Thoracic aorta (tissue), 2 donors: ENCODE data around the gene TOM1. TPM values are rescaled to one million over a fixed set of nuclear protein-coding genes. Genes with fewer than 3 reads are reported as not detected.

Source experiments
- ATAC-seq: fragments of 150-250 bp; one replicate; pipeline ENCODE4 v1.8.0; 2017; ENCODE audit warnings: low read depth; ENCODE audit not compliant: insufficient number of reproducible peaks, low FRiP score
- DNase-seq: peaks from one replicate; pipeline ENCODE4 v3.0.0-alpha.2; 2020; ENCODE audit warnings: low spot score
- H3K27ac ChIP-seq, 2 donors: fragments of 200-600 bp; sonication (generic); 1 replicate in 1 of 2; 2 replicates in 1 of 2; pipeline ENCODE4 v1.5.1; 2016; ENCODE audit warnings: mild to moderate bottlenecking in 2 of 2, moderate library complexity in 2 of 2
- H3K27me3 ChIP-seq: fragments of 200-600 bp; sonication (generic); replicated peaks from 2 replicates; pipeline ENCODE4 v1.6.0; 2016; ENCODE audit warnings: mild to moderate bottlenecking; ENCODE audit not compliant: insufficient read depth
- H3K36me3 ChIP-seq: fragments of 200-600 bp; sonication (generic); one replicate; pipeline ENCODE4 v1.5.1; 2016
- H3K4me1 ChIP-seq, 2 donors: fragments of 200-600 bp; sonication (generic); 1 replicate in 1 of 2; 2 replicates in 1 of 2; pipeline versions ENCODE4 v1.5.1 to v1.6.0; 2016; ENCODE audit warnings: low read depth in 2 of 2, mild to moderate bottlenecking in 1 of 2; ENCODE audit not compliant: control insufficient read depth in 1 of 2
- H3K4me3 ChIP-seq: fragments of 200-600 bp; sonication (generic); 2 replicates; pipeline ENCODE4 v1.5.1; 2016; ENCODE audit warnings: mild to moderate bottlenecking
- H3K9me3 ChIP-seq: fragments of 200-600 bp; sonication (generic); 2 replicates; pipeline ENCODE4 v1.5.1; 2016
- CTCF ChIP-seq: fragments of 200-600 bp; sonication (generic); IDR thresholded peaks from one replicate; pipeline ENCODE4 v1.5.1; 2019; ENCODE audit warnings: antibody characterized with exemption
- total RNA-seq, 2 donors: library from RNA; depleted of rRNA; stranded (reverse); fragments of >200 nt; gene quantifications; one replicate each; pipeline versions ENCODE4 v1.1.0 to v1.2.3, GENCODE V29; 2016

TOM1 gene
- total RNA-seq, 2 donors from 2014 or later, result 64.7 to 78.4 TPM

GRCh38 chr22:35367331-35367886 is 67.7 kb downstream of the TOM1 start:
- Histone ChIP-seq H3K36me3 (no peaks in the 10 kb centered on the region), H3K27me3 (no peaks in the 10 kb centered on the region), H3K4me3 (no peak overlapping the region), H3K9me3 (no peaks in the 10 kb centered on the region), H3K27ac (no peak overlapping the region), H3K4me1 (peaks cover 3 to 4% of the 10 kb centered on the region in 2 donors)
- DNase-seq, result no peak
- no peak for ATAC-seq
- TF ChIP-seq CTCF, result no peak

GRCh38 chr22:35368386-35368785 is 68.7 kb downstream of the TOM1 start:
- Histone ChIP-seq H3K27me3 (no peaks in the 10 kb centered on the region), H3K36me3 (no peaks in the 10 kb centered on the region), H3K9me3 (no peaks in the 10 kb centered on the region), H3K27ac (no peak overlapping the region), H3K4me3 (no peak overlapping the region), H3K4me1 (peaks cover 3 to 7% of the 10 kb centered on the region in 2 donors)
- ATAC-seq (no peak), DNase-seq (no peak)
- TF ChIP-seq CTCF, result no peak

- H3K4me3 ChIP-seq, result no peak overlapping the region
- H3K36me3 ChIP-seq, result no peaks in the 10 kb centered on the region
- H3K4me1 ChIP-seq, result peaks cover 3 to 7% of the 10 kb centered on the region in 2 donors
- no peak overlapping the region for H3K27ac ChIP-seq
- no peaks in the 10 kb centered on the region for H3K9me3 ChIP-seq
- no peak for TF ChIP-seq CTCF
- ATAC-seq, result no peak
- DNase-seq, result no peak
- H3K27me3 ChIP-seq, result no peaks in the 10 kb centered on the region
These were observed 70.3 kb downstream of the TOM1 start for GRCh38 chr22:35369996-35370395.

GRCh38 chr22:35373781-35374180 is 74.1 kb downstream of the TOM1 start:
- no peak for TF ChIP-seq CTCF
- Histone ChIP-seq H3K9me3 (no peaks in the 10 kb centered on the region), H3K4me3 (no peak overlapping the region), H3K27ac (no peak overlapping the region), H3K4me1 (peaks cover 11 to 27% of the 10 kb centered on the region in 2 donors), H3K27me3 (no peaks in the 10 kb centered on the region), H3K36me3 (no peaks in the 10 kb centered on the region)
- ATAC-seq (no peak), DNase-seq (no peak)

- H3K27ac ChIP-seq, result peak overlapping the region in 1 of 2 donors; percentile 5
- no peaks in the 10 kb centered on the region for H3K27me3 ChIP-seq
- DNase-seq (no peak), ATAC-seq (no peak)
- no peaks in the 10 kb centered on the region for H3K9me3 ChIP-seq
- H3K4me1 ChIP-seq, result peaks cover 11 to 32% of the 10 kb centered on the region in 2 donors
- H3K4me3 ChIP-seq, result no peak overlapping the region
- TF ChIP-seq CTCF, result no peak
- H3K36me3 ChIP-seq, result no peaks in the 10 kb centered on the region
These were observed 75.3 kb downstream of the TOM1 start for GRCh38 chr22:35375031-35375430.
